Measurements from ENCODE around the gene CLN3.
"Not testable (repeated sequence)": the region's sequence is repeated elsewhere in the genome, so short reads cannot be mapped to it uniquely, and the experiment has no call there.

The CLN3 gene

GRCh38 chr16:28491970-28492474 lies at the start of gene CLN3:
TSS of gene CLN3 (minus strand) at chr16:28492074. CDS start at chr16:28491759, 315 bp downstream.
- H3K27me3 Mint-ChIP-seq = no peaks in the 10 kb centered on the region
- no peaks in the 10 kb centered on the region for H3K9me3 Mint-ChIP-seq
- peaks cover 53 to 58% of the 10 kb centered on the region in 2 donors for H3K4me1 Mint-ChIP-seq
- ATAC-seq (replicated peaks) (peak; percentile 81 to 85), DNase-seq (peak; percentile 91)
- H3K36me3 Mint-ChIP-seq = peaks cover 21 to 28% of the 10 kb centered on the region in 2 donors
- peak within 1 kb of the TSS; percentile 91 to 99 for H3K4me3 Mint-ChIP-seq
- H3K27ac Mint-ChIP-seq = peak within 1 kb of the TSS; percentile 99

DNA sequence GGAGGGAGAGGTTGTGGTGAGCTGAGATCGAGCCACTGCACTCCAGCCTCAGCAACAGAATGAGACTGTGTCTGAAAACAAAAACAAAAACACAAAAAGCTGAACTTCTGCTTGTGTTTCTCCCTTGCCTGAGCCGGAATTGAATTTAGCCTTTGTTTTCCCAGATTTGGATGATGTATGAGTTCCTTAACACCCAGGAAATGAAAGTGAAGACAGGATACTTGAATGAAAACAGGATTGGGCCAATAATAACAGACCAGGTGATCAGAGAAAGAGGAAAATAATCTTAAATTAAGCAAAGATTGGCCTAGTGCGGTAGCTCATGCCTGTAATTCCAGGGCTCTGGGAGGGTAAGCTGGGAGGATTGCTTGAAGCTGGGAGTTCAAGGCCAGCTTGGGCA lies 48.5 kb upstream of the CLN3 start:
- no peak for ATAC-seq (replicated peaks)
- Mint-ChIP-seq H3K36me3 (no peaks in the 10 kb centered on the region), H3K4me3 (no peak overlapping the region), H3K9me3 (no peaks in the 10 kb centered on the region), H3K4me1 (peaks cover 6 to 12% of the 10 kb centered on the region in 2 donors), H3K27me3 (peaks cover 13 to 19% of the 10 kb centered on the region in 2 donors), H3K27ac (no peak overlapping the region)
- no peak for DNase-seq

DNA sequence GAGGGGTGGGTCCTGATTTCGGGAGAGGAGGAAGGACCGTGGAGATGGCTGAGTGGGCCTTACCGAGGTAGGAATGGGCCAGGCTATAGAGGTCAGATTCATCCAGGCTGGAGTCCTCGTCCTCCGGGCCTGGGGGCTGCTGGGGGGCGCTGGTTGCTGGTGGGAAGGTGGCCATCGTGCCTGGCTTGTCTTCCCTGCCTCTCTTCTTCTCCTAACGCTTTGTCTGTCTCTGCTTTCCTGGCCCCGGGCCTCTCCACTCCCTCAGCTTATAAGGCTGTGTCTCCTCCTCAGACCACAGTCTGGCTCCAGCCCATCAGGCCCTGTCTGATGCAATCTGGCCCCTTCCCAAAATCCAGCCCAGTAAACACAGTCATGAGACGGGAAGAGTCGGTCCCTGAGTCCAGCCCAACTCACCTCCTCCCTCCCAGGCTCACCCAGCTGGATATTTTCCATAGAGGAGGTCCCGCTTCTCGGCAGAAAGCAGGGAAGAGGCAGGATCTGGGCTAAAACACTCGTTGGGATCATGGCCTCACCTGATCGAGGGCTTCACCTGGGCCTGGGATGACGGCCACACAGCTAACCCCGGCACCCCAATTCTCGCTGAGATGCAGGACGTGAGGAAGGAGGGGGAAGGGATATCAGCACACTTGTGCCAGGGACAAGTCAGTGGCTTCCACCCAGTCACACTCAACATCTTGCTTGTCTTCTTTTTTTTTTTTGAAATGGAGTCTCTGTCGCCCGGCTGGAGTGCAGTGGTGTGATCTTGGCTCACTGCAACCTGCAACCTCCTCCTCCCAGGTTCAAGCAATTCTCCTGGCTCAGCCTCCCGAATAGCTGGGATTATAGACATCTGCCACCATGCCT lies 47.1 kb upstream of the CLN3 start, which contains the start of gene NUPR1:
NUPR1 (minus strand) TSS at position 242 of the 864 bp plus-strand sequence; CDS start at position 175, 67 bp downstream.
- H3K27me3 Mint-ChIP-seq = peaks cover 13 to 19% of the 10 kb centered on the region in 2 donors
- no peaks in the 10 kb centered on the region for H3K36me3 Mint-ChIP-seq
- no peaks in the 10 kb centered on the region for H3K9me3 Mint-ChIP-seq
- no peak within 1 kb of the TSS for H3K4me3 Mint-ChIP-seq
- no peak for ATAC-seq (replicated peaks)
- H3K27ac Mint-ChIP-seq = no peak within 1 kb of the TSS
- H3K4me1 Mint-ChIP-seq = peaks cover 6 to 12% of the 10 kb centered on the region in 2 donors
- no peak for DNase-seq

GRCh38 chr16:28537964-28538732 lies 46.3 kb upstream of the CLN3 start:
- H3K27ac Mint-ChIP-seq = no peak overlapping the region

GRCh38 chr16:28537076-28537475 lies 45.2 kb upstream of the CLN3 start:
- no peak overlapping the region for H3K4me3 Mint-ChIP-seq
- no peak for DNase-seq
- H3K9me3 Mint-ChIP-seq = no peaks in the 10 kb centered on the region
- no peak for ATAC-seq (replicated peaks)
- no peaks in the 10 kb centered on the region for H3K36me3 Mint-ChIP-seq
- H3K4me1 Mint-ChIP-seq = peaks cover 3 to 4% of the 10 kb centered on the region in 2 donors
- H3K27ac Mint-ChIP-seq = no peak overlapping the region
- peaks cover 7 to 13% of the 10 kb centered on the region in 2 donors for H3K27me3 Mint-ChIP-seq

More at GRCh38 chr16:28537964-28538732, 46.3 kb upstream of the CLN3 start:
- peaks cover 13 to 15% of the 10 kb centered on the region in 2 donors for H3K27me3 Mint-ChIP-seq
- H3K9me3 Mint-ChIP-seq = no peaks in the 10 kb centered on the region
- no peaks in the 10 kb centered on the region for H3K36me3 Mint-ChIP-seq
- peaks cover 5 to 8% of the 10 kb centered on the region in 2 donors for H3K4me1 Mint-ChIP-seq
- H3K4me3 Mint-ChIP-seq = no peak overlapping the region
- DNase-seq (no peak), ATAC-seq (replicated peaks) (no peak)

GRCh38 chr16:28534542-28535373 lies 42.9 kb upstream of the CLN3 start:
- peaks cover 7 to 13% of the 10 kb centered on the region in 2 donors for H3K27me3 Mint-ChIP-seq
- no peaks in the 10 kb centered on the region for H3K9me3 Mint-ChIP-seq
- DNase-seq (no peak), ATAC-seq (replicated peaks) (no peak)
- no peak overlapping the region for H3K4me3 Mint-ChIP-seq
- peaks cover 5 to 9% of the 10 kb centered on the region in 2 donors for H3K4me1 Mint-ChIP-seq
- H3K27ac Mint-ChIP-seq = no peak overlapping the region
- H3K36me3 Mint-ChIP-seq = no peaks in the 10 kb centered on the region

DNA sequence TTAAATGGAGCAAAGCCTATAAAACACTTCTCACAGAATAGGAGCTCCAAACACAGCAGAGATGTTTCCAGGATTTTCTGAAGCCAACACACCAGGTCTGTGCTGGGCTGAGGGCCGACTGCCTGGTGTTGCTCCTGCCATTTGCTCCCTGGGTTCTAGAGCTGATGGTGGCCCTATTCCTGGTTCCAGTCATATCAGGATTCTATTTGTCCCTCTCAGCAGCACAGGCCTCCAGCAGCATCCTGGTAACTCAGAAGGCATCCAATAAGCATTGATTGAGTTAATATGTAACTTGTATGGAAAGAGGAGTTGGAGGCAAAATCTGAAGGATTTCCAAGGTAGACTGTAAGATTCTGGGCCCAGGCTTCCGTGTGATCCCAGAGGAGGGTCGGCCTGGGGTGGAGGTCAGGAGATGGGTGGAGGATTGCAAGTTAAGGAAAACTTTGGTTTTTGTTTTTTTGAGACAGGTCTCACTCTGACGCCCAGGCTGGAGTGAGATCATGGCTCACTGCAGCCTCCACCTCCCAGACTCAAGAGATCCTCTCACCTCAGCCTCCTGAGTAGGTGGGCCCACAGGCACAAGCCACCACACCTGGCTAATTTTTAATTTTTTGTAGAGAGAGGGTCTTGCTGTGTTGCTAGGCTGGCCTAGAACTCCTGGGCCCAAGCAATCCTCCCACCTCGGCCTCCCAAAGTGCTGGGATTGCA lies 41.2 kb upstream of the CLN3 start:
- Mint-ChIP-seq H3K36me3 (no peaks in the 10 kb centered on the region), H3K27me3 (peaks cover 0 to 12% of the 10 kb centered on the region in 2 donors), H3K9me3 (no peaks in the 10 kb centered on the region), H3K4me1 (peaks cover 5 to 9% of the 10 kb centered on the region in 2 donors), H3K4me3 (no peak overlapping the region), H3K27ac (no peak overlapping the region)
- ATAC-seq (replicated peaks) = no peak
- DNase-seq = no peak

DNA sequence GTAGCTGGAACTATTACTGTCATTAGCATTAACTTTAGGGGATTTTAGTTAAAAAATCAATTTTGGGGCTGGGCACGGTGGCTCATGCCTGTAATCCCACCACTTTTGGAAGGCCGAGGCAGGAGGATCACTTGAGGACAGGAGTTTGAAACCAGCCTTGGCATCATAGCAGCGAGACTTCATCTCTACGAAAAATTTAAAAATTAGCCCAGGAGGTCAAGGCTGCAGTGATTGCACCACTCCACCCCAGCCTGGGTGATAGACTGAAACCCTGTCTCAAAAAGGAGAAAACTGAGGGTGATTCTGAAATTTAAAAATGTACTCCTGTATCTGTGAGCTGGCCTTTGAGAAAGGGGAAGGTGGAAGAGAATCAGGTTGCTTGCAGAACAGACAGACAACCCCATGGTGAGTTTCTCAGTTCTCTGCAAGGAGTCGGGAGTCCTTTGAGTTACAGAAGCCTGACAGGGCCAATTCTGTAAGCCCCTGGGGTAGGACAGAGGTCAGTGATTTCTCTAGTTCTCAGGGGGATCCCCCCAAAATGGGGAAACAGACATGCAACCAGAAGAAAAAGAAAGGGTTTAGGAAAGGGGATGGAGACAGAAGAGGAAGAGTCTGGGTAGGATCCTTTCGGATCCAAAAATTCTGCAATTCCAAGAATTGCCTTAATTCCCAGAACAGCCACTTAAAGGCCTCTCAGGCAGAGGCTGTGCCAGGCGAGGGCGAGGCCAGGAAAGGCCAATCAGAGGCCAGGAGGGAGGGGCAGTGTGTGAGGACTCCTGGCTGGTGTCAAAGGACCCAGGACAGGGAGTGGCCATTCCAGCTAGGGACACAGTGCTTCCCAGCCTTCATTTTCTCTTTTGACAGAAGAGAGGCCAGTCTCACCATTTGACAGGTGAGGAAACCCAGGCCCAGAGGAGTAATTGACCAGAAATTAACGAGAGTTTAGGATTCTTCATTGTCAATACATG lies 40.2 kb upstream of the CLN3 start:
- no peaks in the 10 kb centered on the region for H3K36me3 Mint-ChIP-seq
- ATAC-seq (replicated peaks) (peak; percentile 76 to 78), DNase-seq (no peak)
- peaks cover 5 to 9% of the 10 kb centered on the region in 2 donors for H3K4me1 Mint-ChIP-seq
- H3K9me3 Mint-ChIP-seq = no peaks in the 10 kb centered on the region
- peak overlapping the region in 1 of 2 donors; percentile 39 for H3K4me3 Mint-ChIP-seq
- no peak overlapping the region for H3K27ac Mint-ChIP-seq
- H3K27me3 Mint-ChIP-seq = peaks cover 0 to 2% of the 10 kb centered on the region in 2 donors

- Mint-ChIP-seq H3K27ac (no peak overlapping the region), H3K4me3 (no peak overlapping the region), H3K27me3 (peaks cover 0 to 7% of the 10 kb centered on the region in 2 donors), H3K36me3 (no peaks in the 10 kb centered on the region), H3K9me3 (no peaks in the 10 kb centered on the region), H3K4me1 (peaks cover 9 to 14% of the 10 kb centered on the region in 2 donors)
- no peak for ATAC-seq (replicated peaks)
- no peak for DNase-seq
Observed at GRCh38 chr16:28529124-28529523, 37.2 kb upstream of the CLN3 start.

DNA sequence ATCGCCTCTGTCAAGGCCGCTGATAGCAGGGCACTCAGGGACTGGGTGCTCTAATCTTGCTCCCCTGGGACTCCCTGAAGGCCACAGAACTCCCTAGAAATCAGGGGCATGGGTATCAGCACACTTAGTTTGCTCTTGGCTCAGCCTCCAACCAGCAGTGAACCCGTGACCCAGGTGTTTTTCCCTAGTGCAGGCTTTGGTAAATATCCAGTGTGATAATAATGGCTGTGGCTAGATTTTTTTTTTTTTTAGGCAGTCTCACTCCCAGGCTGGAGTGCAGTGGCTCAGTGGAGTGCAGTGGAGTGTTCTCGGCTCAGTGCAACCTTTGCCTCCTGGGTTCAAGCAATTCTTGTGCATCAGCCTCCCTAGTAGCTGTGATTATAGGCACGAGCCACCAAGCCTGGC lies 36.6 kb upstream of the CLN3 start:
- Mint-ChIP-seq H3K36me3 (no peaks in the 10 kb centered on the region), H3K4me1 (peaks cover 9 to 14% of the 10 kb centered on the region in 2 donors), H3K27me3 (peaks cover 0 to 7% of the 10 kb centered on the region in 2 donors), H3K4me3 (no peak overlapping the region), H3K27ac (no peak overlapping the region), H3K9me3 (no peaks in the 10 kb centered on the region)
- DNase-seq (no peak), ATAC-seq (replicated peaks) (no peak)

DNA sequence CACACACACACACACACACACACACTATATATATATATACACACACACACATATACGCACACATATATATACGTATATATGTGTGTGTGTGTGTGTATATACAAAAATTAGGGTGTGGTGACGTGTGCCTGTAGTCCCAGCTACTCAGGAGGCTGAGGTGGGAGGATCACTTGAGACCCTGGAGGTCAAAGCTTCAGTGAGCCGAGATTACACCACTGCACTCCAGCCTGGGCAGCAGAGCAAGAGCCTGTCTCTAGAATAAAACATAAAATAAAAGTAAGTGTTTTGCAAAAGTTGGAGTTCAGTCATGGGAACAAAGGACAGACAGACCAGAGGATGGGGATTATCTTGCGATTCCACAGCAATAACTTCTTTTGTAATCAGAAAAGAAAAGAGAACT lies 36.1 kb upstream of the CLN3 start:
- Mint-ChIP-seq H3K36me3 (no peaks in the 10 kb centered on the region), H3K27ac (no peak overlapping the region)

GRCh38 chr16:28527100-28527785 lies 35.4 kb upstream of the CLN3 start:
- not testable (repeated sequence) for H3K4me3 Mint-ChIP-seq; H3K27me3 Mint-ChIP-seq; ATAC-seq (replicated peaks); H3K9me3 Mint-ChIP-seq; H3K36me3 Mint-ChIP-seq; H3K27ac Mint-ChIP-seq; DNase-seq
- peaks cover 8 to 12% of the 10 kb centered on the region in 2 donors for H3K4me1 Mint-ChIP-seq

More for the DNA sequence above, 36.1 kb upstream of the CLN3 start:
- Mint-ChIP-seq H3K27me3 (peaks cover 0 to 7% of the 10 kb centered on the region in 2 donors), H3K9me3 (no peaks in the 10 kb centered on the region), H3K4me3 (no peak overlapping the region), H3K4me1 (peaks cover 9 to 14% of the 10 kb centered on the region in 2 donors)
- ATAC-seq (replicated peaks) = no peak
- DNase-seq = no peak
